MM.1S (cell line): ENCODE results near the gene FIGLA.

ENCODE experiments used
- DNase-seq: peaks from one replicate; pipeline ENCODE4 v3.0.0-alpha.2; 2015
- H2AFZ ChIP-seq: fragments of 300-600 bp; sonication (generic); 2 replicates; pipeline ENCODE4 v1.6.0; 2016; ENCODE audit warnings: antibody characterized with exemption, low read length
- H3F3A ChIP-seq: fragments of 300-600 bp; sonication (generic); 2 replicates; pipeline ENCODE4 v1.6.1; 2016; ENCODE audit warnings: mild to moderate bottlenecking, antibody characterized with exemption, low read length, moderate library complexity, mixed read lengths; ENCODE audit not compliant: insufficient read depth
- H3K27ac ChIP-seq: fragments of 300-600 bp; sonication (generic); 2 replicates; pipeline ENCODE4 v1.5.1; 2016; ENCODE audit warnings: mild to moderate bottlenecking, low read length
- H3K27me3 ChIP-seq: fragments of 300-600 bp; sonication (generic); replicated peaks from 2 replicates; pipeline ENCODE4 v1.6.0; 2016; ENCODE audit warnings: low read length; ENCODE audit not compliant: insufficient read depth
- H3K36me3 ChIP-seq: fragments of 300-600 bp; sonication (generic); replicated peaks from 2 replicates; pipeline ENCODE4 v1.6.1; 2016; ENCODE audit warnings: mild to moderate bottlenecking, low read length, mixed read lengths; ENCODE audit not compliant: insufficient read depth
- H3K4me1 ChIP-seq: fragments of 300-600 bp; sonication (generic); 2 replicates; pipeline ENCODE4 v1.6.1; 2016; ENCODE audit warnings: low read length, mixed read lengths
- H3K4me2 ChIP-seq: fragments of 300-600 bp; sonication (generic); 2 replicates; pipeline ENCODE4 v1.6.0; 2016; ENCODE audit warnings: low read depth, low read length
- H3K4me3 ChIP-seq: fragments of 300-600 bp; sonication (generic); 2 replicates; pipeline ENCODE4 v1.5.1; 2016; ENCODE audit warnings: low read length, mixed read lengths
- H3K79me2 ChIP-seq: fragments of 300-600 bp; sonication (generic); 2 replicates; pipeline ENCODE4 v1.6.1; 2016; ENCODE audit warnings: mixed run types, low read length, mixed read lengths
- H3K9ac ChIP-seq: fragments of 300-600 bp; sonication (generic); 2 replicates; pipeline ENCODE4 v1.6.1; 2016; ENCODE audit warnings: low read length, mixed read lengths
- H3K9me2 ChIP-seq: fragments of 300-600 bp; sonication (generic); replicated peaks from 2 replicates; pipeline ENCODE4 v1.6.1; 2016; ENCODE audit warnings: mild to moderate bottlenecking, low read length, mixed read lengths; ENCODE audit not compliant: insufficient read depth
- H3K9me3 ChIP-seq: fragments of 300-600 bp; sonication (generic); replicated peaks from 2 replicates; pipeline ENCODE4 v1.6.1; 2016; ENCODE audit warnings: mild to moderate bottlenecking, low read length, mixed read lengths; ENCODE audit not compliant: insufficient read depth
- H4K20me1 ChIP-seq: fragments of 300-600 bp; sonication (generic); 2 replicates; pipeline ENCODE4 v1.6.1; 2016; ENCODE audit warnings: mild to moderate bottlenecking, low read length, moderate library complexity, mixed read lengths; ENCODE audit not compliant: insufficient read depth
- EZH2 ChIP-seq: fragments of 300-600 bp; sonication (generic); optimal IDR thresholded peaks from 2 replicates; pipeline ENCODE3; 2017; ENCODE audit warnings: low read depth, mild to moderate bottlenecking, antibody characterized with exemption, low read length, mixed read lengths
- EZH2phosphoT487 ChIP-seq: fragments of 300-600 bp; sonication (generic); IDR thresholded peaks from 2 replicates; pipeline ENCODE4 v1.6.1; 2018; ENCODE audit warnings: antibody characterized with exemption, low read length
- TF ChIP-seq, protein P1 (sequence below): fragments of 300-600 bp; sonication (generic); IDR thresholded peaks from 2 replicates; pipeline ENCODE4 v1.5.1; 2016; ENCODE audit warnings: antibody characterized with exemption, low read length, mixed read lengths

FIGLA gene

GRCh38 chr2:70796262-70796661 lies 5.8 kb upstream of the FIGLA start:
- Histone ChIP-seq H2AFZ (no peak overlapping the region), H3K36me3 (no peaks in the 10 kb centered on the region), H3K9me3 (no peaks in the 10 kb centered on the region), H3K4me1 (no peaks in the 10 kb centered on the region), H3F3A (no peaks in the 10 kb centered on the region), H3K27me3 (no peaks in the 10 kb centered on the region), H4K20me1 (no peaks in the 10 kb centered on the region), H3K9me2 (no peaks in the 10 kb centered on the region), H3K4me2 (no peak overlapping the region), H3K27ac (no peak overlapping the region), H3K79me2 (no peaks in the 10 kb centered on the region), H3K9ac (no peak overlapping the region), H3K4me3 (no peak overlapping the region)
- TF ChIP-seq, protein P1, sequence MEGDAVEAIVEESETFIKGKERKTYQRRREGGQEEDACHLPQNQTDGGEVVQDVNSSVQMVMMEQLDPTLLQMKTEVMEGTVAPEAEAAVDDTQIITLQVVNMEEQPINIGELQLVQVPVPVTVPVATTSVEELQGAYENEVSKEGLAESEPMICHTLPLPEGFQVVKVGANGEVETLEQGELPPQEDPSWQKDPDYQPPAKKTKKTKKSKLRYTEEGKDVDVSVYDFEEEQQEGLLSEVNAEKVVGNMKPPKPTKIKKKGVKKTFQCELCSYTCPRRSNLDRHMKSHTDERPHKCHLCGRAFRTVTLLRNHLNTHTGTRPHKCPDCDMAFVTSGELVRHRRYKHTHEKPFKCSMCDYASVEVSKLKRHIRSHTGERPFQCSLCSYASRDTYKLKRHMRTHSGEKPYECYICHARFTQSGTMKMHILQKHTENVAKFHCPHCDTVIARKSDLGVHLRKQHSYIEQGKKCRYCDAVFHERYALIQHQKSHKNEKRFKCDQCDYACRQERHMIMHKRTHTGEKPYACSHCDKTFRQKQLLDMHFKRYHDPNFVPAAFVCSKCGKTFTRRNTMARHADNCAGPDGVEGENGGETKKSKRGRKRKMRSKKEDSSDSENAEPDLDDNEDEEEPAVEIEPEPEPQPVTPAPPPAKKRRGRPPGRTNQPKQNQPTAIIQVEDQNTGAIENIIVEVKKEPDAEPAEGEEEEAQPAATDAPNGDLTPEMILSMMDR, result no peak
- no peak for TF ChIP-seq EZH2phosphoT487
- no peak for TF ChIP-seq EZH2
- no peak for DNase-seq

GRCh38 chr2:70795164-70795995 lies 4.9 kb upstream of the FIGLA start:
- TF ChIP-seq, protein P1, result no peak
- TF ChIP-seq EZH2, result no peak
- Histone ChIP-seq H3K9ac (no peak overlapping the region), H3F3A (no peaks in the 10 kb centered on the region), H4K20me1 (no peaks in the 10 kb centered on the region), H3K36me3 (no peaks in the 10 kb centered on the region), H3K4me1 (no peaks in the 10 kb centered on the region), H3K4me2 (no peak overlapping the region), H3K27ac (no peak overlapping the region), H2AFZ (no peak overlapping the region), H3K4me3 (no peak overlapping the region), H3K79me2 (no peaks in the 10 kb centered on the region), H3K27me3 (no peaks in the 10 kb centered on the region), H3K9me3 (no peaks in the 10 kb centered on the region), H3K9me2 (no peaks in the 10 kb centered on the region)
- DNase-seq, result no peak

DNA sequence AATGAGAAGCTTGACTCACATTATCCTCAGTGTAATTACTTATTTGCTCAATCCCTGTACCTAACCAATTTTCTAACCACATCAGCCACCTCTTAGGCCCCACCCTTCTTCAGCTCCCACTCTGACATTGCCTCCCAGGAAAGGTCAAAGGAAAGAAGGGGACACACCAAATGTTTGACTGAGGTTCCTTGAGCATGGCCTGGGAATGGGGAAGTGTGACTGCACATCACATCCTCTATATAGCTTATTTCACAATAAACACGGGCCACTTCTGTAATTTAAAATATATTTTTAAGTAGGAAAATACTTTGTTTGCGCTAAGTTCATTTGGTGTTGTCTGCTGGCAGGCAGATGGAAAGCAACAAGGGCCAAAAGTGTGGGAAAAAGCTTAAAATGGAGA lies 3.0 kb upstream of the FIGLA start:
- no peak overlapping the region for H3K4me3 ChIP-seq
- H3K4me1 ChIP-seq, result no peaks in the 10 kb centered on the region
- no peak overlapping the region for H2AFZ ChIP-seq
- H3K9me2 ChIP-seq, result no peaks in the 10 kb centered on the region
- no peaks in the 10 kb centered on the region for H4K20me1 ChIP-seq
- H3K79me2 ChIP-seq, result no peaks in the 10 kb centered on the region
- no peak for DNase-seq
- H3K4me2 ChIP-seq, result no peak overlapping the region
- no peaks in the 10 kb centered on the region for H3F3A ChIP-seq
- H3K36me3 ChIP-seq, result no peaks in the 10 kb centered on the region
- TF ChIP-seq, protein P1, result no peak
- no peak for TF ChIP-seq EZH2
- no peak for TF ChIP-seq EZH2phosphoT487
- H3K9ac ChIP-seq, result no peak overlapping the region
- H3K9me3 ChIP-seq, result no peaks in the 10 kb centered on the region
- no peaks in the 10 kb centered on the region for H3K27me3 ChIP-seq
- H3K27ac ChIP-seq, result no peak overlapping the region
